Measurements from ENCODE around the gene TIMM44. TPM values are rescaled to one million over a fixed set of nuclear protein-coding genes. Genes with fewer than 3 reads are reported as not detected.
A peak's percentile ranks its signal among the peaks of the same experiment; 100 is the strongest.

The TIMM44 gene
- total and polyA plus RNA-seq, 2 of the 8 experiments (the other 6 are each of a cell fraction or from before 2014, with no cell fraction given) = 131 to 150 TPM

DNA sequence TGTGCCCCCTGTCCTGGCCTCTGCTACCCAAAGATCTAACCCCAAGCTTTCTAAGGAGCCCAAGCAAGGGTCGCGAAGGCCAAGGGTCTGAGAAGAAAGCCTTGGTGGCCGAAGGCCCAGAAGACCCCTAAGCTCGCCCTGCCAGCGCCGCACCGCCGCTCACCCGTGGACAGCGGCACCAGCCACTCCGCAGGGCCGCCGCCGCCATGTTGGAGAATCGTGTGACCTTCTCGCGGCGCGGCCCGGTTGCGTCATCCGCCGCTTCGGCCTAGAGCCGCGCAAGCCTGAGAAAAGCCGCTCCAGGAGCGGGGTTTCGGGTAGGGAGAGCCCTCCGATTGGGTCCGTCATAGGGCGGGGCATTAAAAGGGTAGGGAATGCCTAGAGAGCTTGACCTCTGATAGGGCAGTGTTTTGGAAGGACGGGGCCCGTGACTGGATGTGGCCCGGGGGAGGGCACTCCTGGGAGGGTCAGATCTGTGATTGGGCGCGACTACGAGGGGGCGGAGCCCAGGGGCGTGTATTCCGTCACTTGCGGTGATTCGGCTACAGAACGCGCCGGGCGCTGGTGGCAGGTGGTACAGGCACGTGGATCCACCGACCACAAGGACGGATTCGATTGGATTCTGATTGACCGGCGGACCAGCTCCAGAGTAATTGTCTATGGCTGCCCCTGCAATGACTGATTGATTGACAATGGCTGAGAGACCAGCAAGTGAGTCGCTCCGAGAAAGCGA, at the start of gene TIMM44 (continued):
- TF ChIP-seq MAX (IDR thresholded peaks at IDR 0.05) = peak; percentile 93
- TF ChIP-seq, protein P1, sequence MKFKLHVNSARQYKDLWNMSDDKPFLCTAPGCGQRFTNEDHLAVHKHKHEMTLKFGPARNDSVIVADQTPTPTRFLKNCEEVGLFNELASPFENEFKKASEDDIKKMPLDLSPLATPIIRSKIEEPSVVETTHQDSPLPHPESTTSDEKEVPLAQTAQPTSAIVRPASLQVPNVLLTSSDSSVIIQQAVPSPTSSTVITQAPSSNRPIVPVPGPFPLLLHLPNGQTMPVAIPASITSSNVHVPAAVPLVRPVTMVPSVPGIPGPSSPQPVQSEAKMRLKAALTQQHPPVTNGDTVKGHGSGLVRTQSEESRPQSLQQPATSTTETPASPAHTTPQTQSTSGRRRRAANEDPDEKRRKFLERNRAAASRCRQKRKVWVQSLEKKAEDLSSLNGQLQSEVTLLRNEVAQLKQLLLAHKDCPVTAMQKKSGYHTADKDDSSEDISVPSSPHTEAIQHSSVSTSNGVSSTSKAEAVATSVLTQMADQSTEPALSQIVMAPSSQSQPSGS (IDR thresholded peaks at IDR 0.05; ENCODE audit: low read length) = peak; percentile 69; the same call in 1 of the 2 replicates
- TF ChIP-seq FOSL1 (IDR thresholded peaks at IDR 0.05; ENCODE audit: insufficient read depth, low read depth, low read length) = no peak
- TF ChIP-seq PHF8 (conservative IDR thresholded peaks at IDR 0.05; ENCODE audit: low read depth, low read length) = peak; percentile 81
- no peak for TF ChIP-seq BRCA1 (IDR thresholded peaks at IDR 0.05; ENCODE audit: low read depth, low read length)
- TF ChIP-seq BACH1 (IDR thresholded peaks at IDR 0.05; ENCODE audit: low read length) = no peak
- no peak for TF ChIP-seq CBX8 (IDR thresholded peaks at IDR 0.05; ENCODE audit: borderline replicate concordance, low read depth, low read length)
- TF ChIP-seq TCF12 (IDR thresholded peaks at IDR 0.05; ENCODE audit: low read depth, low read length) = no peak
- peak; percentile 95 for TF ChIP-seq CREB1 (IDR thresholded peaks at IDR 0.05)
- no peak for TF ChIP-seq NANOG (IDR thresholded peaks at IDR 0.05; ENCODE audit: insufficient read depth, low read depth, low read length, poor library complexity, severe bottlenecking)
- no peak for TF ChIP-seq CTBP2 (IDR thresholded peaks at IDR 0.05; ENCODE audit: borderline replicate concordance, insufficient read depth, insufficient read length, low read length)
- TF ChIP-seq HDAC6 (IDR thresholded peaks at IDR 0.05; ENCODE audit: low read depth, low read length) = no peak
- TF ChIP-seq SIRT6 (IDR thresholded peaks at IDR 0.05; ENCODE audit: low read length) = no peak
- no peak for TF ChIP-seq BCL11A (IDR thresholded peaks at IDR 0.05; ENCODE audit: low read depth in 2 of 2, low read length in 2 of 2)
- peak; percentile 93 for TF ChIP-seq KDM5A (IDR thresholded peaks at IDR 0.05; ENCODE audit: low read length)
- TF ChIP-seq KDM1A (IDR thresholded peaks at IDR 0.05; ENCODE audit: borderline replicate concordance, low read length) = no peak
- no peak for TF ChIP-seq RXRA (IDR thresholded peaks at IDR 0.05; ENCODE audit: insufficient read depth, low read depth, low read length)
- TF ChIP-seq GABPA (IDR thresholded peaks at IDR 0.05; ENCODE audit: borderline replicate concordance, insufficient read depth, low read length) = no peak
- peak; percentile 85 for TF ChIP-seq TBP (IDR thresholded peaks at IDR 0.05; ENCODE audit: low read depth, low read length)
- TF ChIP-seq SIX5 (IDR thresholded peaks at IDR 0.05; ENCODE audit: low read depth, low read length) = no peak
- no peak for TF ChIP-seq CHD1 (IDR thresholded peaks at IDR 0.05; ENCODE audit: low read depth, low read length)
- TF ChIP-seq TAF7 (optimal IDR thresholded peaks at IDR 0.05; ENCODE audit: borderline replicate concordance, low read depth, low read length) = peak; percentile 90
- TF ChIP-seq NRF1 (IDR thresholded peaks at IDR 0.05; ENCODE audit: low read depth, low read length) = no peak
